AG09319 (cell line): Measurements from ENCODE around the gene PEX26.
"Not testable (repeated sequence)": the region's sequence is repeated elsewhere in the genome, so short reads cannot be mapped to it uniquely, and the experiment has no call there.

Experiments used
- DNase-seq: peaks from one replicate; pipeline ENCODE4 v3.0.0-alpha.2; 2010; ENCODE audit warnings: low read depth; ENCODE audit errors: extremely low read depth
- CTCF ChIP-seq: IDR thresholded peaks from 2 replicates; pipeline ENCODE4 v1.5.1; 2011; ENCODE audit warnings: low read depth, mild to moderate bottlenecking, inconsistent platforms, low read length, moderate library complexity

The PEX26 gene

GRCh38 chr22:18034076-18034475, 43.7 kb upstream of the PEX26 start:
- TF ChIP-seq CTCF = no peak
- no peak for DNase-seq

- no peak for TF ChIP-seq CTCF
- DNase-seq = no peak
Measured at GRCh38 chr22:18035751-18036150, 42.0 kb upstream of the PEX26 start.

GRCh38 chr22:18040898-18041297, 36.9 kb upstream of the PEX26 start:
- not testable (repeated sequence) for DNase-seq

GRCh38 chr22:18042685-18043084, 35.1 kb upstream of the PEX26 start:
- no peak for TF ChIP-seq CTCF
- no peak for DNase-seq

- DNase-seq = no peak
- TF ChIP-seq CTCF = no peak
Measured at GRCh38 chr22:18044548-18045271, 33.1 kb upstream of the PEX26 start.

GRCh38 chr22:18045794-18046193, 32.0 kb upstream of the PEX26 start:
- no peak for TF ChIP-seq CTCF
- no peak for DNase-seq

GRCh38 chr22:18048041-18048440, 29.7 kb upstream of the PEX26 start:
- no peak for DNase-seq
- TF ChIP-seq CTCF = no peak

GRCh38 chr22:18048441-18048898, 29.3 kb upstream of the PEX26 start:
- TF ChIP-seq CTCF = no peak
- DNase-seq = peak; percentile 30
